Subcutaneous preadipocyte (primary cell): ENCODE results near the gene CMTM6. TPM values are rescaled to one million over a fixed set of nuclear protein-coding genes. Genes with fewer than 3 reads are reported as not detected.

ENCODE experiments used
- small RNA-seq: library from RNA; depleted of rRNA; stranded (forward); fragments of <200 nt; gene quantifications from one replicate; pipeline ENCODE3, GENCODE V24; 2012
- total RNA-seq: library from RNA; depleted of rRNA; stranded (reverse); fragments of >200 nt; gene quantifications from 2 replicates; pipeline ENCODE4 v1.2.3, GENCODE V29; 2012

The CMTM6 gene
- 60.6 and 70.4 TPM in 2 replicates for total RNA-seq

GRCh38 chr3:32502118-32502945, at the start of gene CMTM6:
CMTM6 (minus strand) TSS chr3:32502852; CDS start chr3:32502745, 107 bp downstream.

Small RNA genes within 50 kb of the gene (small RNA-seq; reads per million reads assigned to genes)
- 0.16 reads per million for gene MIR548AY

Other genes with a start within 250 kb of the CMTM6 start
- gene CMTM7, start 111.0 kb downstream of the CMTM6 start, total RNA-seq, result 11.0 and 16.8 TPM in 2 replicates
- 28.7 and 38.1 TPM in 2 replicates for gene DYNC1LI1, start 68.0 kb upstream of the CMTM6 start, total RNA-seq
- gene CNOT10, start 182.3 kb upstream of the CMTM6 start, total RNA-seq, result 19.1 and 32.8 TPM in 2 replicates